ENCODE results near the gene CLSTN2. TPM values are rescaled to one million over a fixed set of nuclear protein-coding genes. Genes with fewer than 3 reads are reported as not detected.

CLSTN2 gene
- total and polyA plus RNA-seq, 10 donors, result 0.02 to 0.22 (median 0.13) TPM; not detected in 1

DNA sequence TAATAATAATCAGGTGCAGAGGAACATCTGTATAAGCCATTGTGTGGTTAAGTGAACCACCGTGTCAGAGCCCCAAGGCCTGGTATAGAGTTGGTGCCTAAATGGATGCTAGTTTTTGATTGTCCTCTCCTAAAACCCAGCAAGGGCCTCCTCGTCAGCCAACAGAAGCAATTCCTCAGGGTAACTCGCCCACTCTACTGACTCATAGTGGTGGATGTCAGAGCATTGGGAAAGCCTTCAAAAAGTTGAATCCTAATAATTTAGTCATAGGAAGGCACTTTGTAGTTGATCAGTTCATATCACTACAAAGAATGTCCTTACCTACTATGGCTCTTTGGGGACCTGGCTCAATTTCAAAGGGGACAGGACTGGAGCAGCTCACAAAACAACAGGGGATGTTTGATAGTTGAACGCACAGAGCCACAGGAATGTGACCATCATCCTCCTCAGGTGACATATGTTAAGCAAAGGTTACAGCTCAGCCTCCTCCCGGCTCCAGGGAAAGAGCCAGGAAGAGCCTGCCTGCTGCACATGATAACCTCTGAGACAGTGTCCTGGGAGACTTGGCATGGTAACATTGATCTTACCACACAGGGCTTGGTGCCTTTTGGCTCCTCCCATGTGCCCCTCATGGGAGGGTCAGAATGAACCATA is 338.7 kb downstream of the CLSTN2 start:
- no peak for TF ChIP-seq POLR2AphosphoS5 (IDR thresholded peaks at IDR 0.05)
- TF ChIP-seq, protein P1, sequence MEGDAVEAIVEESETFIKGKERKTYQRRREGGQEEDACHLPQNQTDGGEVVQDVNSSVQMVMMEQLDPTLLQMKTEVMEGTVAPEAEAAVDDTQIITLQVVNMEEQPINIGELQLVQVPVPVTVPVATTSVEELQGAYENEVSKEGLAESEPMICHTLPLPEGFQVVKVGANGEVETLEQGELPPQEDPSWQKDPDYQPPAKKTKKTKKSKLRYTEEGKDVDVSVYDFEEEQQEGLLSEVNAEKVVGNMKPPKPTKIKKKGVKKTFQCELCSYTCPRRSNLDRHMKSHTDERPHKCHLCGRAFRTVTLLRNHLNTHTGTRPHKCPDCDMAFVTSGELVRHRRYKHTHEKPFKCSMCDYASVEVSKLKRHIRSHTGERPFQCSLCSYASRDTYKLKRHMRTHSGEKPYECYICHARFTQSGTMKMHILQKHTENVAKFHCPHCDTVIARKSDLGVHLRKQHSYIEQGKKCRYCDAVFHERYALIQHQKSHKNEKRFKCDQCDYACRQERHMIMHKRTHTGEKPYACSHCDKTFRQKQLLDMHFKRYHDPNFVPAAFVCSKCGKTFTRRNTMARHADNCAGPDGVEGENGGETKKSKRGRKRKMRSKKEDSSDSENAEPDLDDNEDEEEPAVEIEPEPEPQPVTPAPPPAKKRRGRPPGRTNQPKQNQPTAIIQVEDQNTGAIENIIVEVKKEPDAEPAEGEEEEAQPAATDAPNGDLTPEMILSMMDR (IDR thresholded peaks at IDR 0.05 in 8 of 11, conservative IDR thresholded peaks at IDR 0.05 in 3 of 11), result no peak
- no peak for TF ChIP-seq POLR2A (IDR thresholded peaks at IDR 0.05)
- Histone ChIP-seq H3K4me1 (no peaks in the 10 kb centered on the region), H3K9me3 (no peaks in the 10 kb centered on the region), H3K27ac (no peak overlapping the region), H3K27me3 (replicated peaks in 1 of 7) (peaks cover 0 to 11% (median 0%) of the 10 kb centered on the region in 7 donors), H3K4me3 (no peak overlapping the region), H3K36me3 (no peaks in the 10 kb centered on the region)
- WGBS, 5 donors, result 53 to 69% (median 61%) methylated on average over 5 of the region's 5 CpGs
- DNase-seq, result no peak
- intact Hi-C loops (cut with DNase I; ENCODE audit: low total_unique reads), result no loop called here

DNA sequence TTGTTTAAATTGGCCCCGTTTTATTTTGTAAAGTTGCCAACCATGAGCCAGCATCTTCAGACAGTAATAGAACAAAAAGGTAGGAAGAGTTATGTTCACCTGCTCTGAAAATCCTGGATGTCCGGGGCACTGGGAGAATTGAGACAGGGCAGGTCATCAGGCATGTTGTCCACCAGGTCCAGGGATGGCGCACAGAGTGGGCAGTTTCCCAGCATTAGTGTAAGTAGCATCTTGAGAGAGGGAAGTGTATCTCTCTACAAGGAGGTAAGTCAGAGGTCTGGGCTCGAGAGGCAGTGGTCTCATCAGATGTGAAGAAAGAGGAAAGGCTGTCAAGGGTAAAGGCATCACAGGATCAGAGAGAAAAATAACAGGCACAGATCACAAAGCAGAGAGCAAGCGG is 339.4 kb downstream of the CLSTN2 start:
- no peaks in the 10 kb centered on the region for H3K4me1 ChIP-seq
- no peaks in the 10 kb centered on the region for H3K9me3 ChIP-seq
- peaks cover 0 to 11% (median 0%) of the 10 kb centered on the region in 7 donors for H3K27me3 ChIP-seq (replicated peaks in 1 of 7)
- no peak for TF ChIP-seq POLR2A (IDR thresholded peaks at IDR 0.05)
- TF ChIP-seq, protein P1 (IDR thresholded peaks at IDR 0.05 in 8 of 11, conservative IDR thresholded peaks at IDR 0.05 in 3 of 11), result no peak
- no peak for TF ChIP-seq POLR2AphosphoS5 (IDR thresholded peaks at IDR 0.05)
- WGBS, 5 donors, result 77 to 85% (median 81%) methylated on average over 5 of the region's 5 CpGs
- no peak overlapping the region for H3K27ac ChIP-seq
- DNase-seq, result no peak
- no peaks in the 10 kb centered on the region for H3K36me3 ChIP-seq
- H3K4me3 ChIP-seq, result no peak overlapping the region
- intact Hi-C loops (cut with DNase I; ENCODE audit: low total_unique reads), result no loop called here

DNA sequence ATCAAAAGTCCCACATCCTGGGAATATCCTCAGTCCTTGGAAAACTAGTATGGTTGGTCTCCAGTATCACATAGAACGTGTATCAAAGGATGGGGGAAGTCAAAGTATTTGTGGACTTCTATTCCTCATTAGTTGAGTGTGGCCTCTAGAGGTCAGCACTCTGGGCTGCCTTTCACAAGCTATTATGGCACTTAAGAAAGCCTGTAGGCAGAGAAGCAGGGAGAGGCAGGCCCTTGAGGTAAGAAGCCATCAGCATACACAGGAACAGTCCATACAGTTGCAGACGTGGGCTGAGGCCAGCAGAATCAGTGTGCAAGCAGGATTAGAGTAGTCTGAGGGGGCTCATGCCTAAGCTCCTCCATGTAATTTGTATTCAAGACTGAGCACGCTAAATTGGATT is 341.7 kb downstream of the CLSTN2 start:
- no peak for TF ChIP-seq POLR2A (IDR thresholded peaks at IDR 0.05)
- TF ChIP-seq, protein P1 (IDR thresholded peaks at IDR 0.05 in 8 of 11, conservative IDR thresholded peaks at IDR 0.05 in 3 of 11), result no peak
- no peak for TF ChIP-seq POLR2AphosphoS5 (IDR thresholded peaks at IDR 0.05)
- Histone ChIP-seq H3K4me3 (no peak overlapping the region), H3K27me3 (replicated peaks in 1 of 7) (peaks cover 0 to 20% (median 0%) of the 10 kb centered on the region in 7 donors), H3K36me3 (no peaks in the 10 kb centered on the region), H3K9me3 (no peaks in the 10 kb centered on the region), H3K4me1 (no peaks in the 10 kb centered on the region), H3K27ac (no peak overlapping the region)
- 38 to 42% (median 41%) methylated on average over 3 of the region's 3 CpGs for WGBS, 5 donors
- intact Hi-C loops (cut with DNase I; ENCODE audit: low total_unique reads), result no loop called here
- no peak for DNase-seq

DNA sequence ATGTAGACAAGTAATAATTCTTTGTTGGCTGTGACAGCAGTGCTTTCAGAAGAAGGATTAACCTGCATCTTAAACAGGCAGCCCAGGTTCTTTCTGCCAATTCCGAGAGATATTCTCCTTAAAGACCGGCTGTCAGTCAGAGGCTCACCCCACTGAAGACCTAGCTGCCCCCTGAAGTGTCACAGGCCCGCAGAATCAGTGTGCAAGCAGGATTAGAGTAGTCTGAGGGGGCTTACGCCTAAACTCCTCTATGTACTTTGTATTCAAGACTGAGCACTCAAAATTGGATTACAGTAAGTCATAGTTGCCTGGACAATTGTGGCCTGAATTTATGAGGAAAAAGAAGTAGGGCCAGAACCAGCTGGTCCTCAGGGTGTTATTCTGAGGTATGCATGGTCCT is 342.9 kb downstream of the CLSTN2 start:
- WGBS, 5 donors, result 70 to 87% (median 82%) methylated on average over 4 of the region's 4 CpGs
- no peaks in the 10 kb centered on the region for H3K4me1 ChIP-seq
- peaks cover 0 to 24% (median 0%) of the 10 kb centered on the region in 7 donors for H3K27me3 ChIP-seq (replicated peaks in 1 of 7)
- H3K9me3 ChIP-seq, result no peaks in the 10 kb centered on the region
- DNase-seq, result no peak
- no peak overlapping the region for H3K4me3 ChIP-seq
- H3K36me3 ChIP-seq, result no peaks in the 10 kb centered on the region
- intact Hi-C loops (cut with DNase I; ENCODE audit: low total_unique reads), result no loop called here
- TF ChIP-seq POLR2A (IDR thresholded peaks at IDR 0.05) (no peak), POLR2AphosphoS5 (IDR thresholded peaks at IDR 0.05) (no peak)
- TF ChIP-seq, protein P1 (IDR thresholded peaks at IDR 0.05 in 8 of 11, conservative IDR thresholded peaks at IDR 0.05 in 3 of 11), result no peak
- no peak overlapping the region for H3K27ac ChIP-seq
